ENCODE measurements around the gene EREG. TPM values are rescaled to one million over a fixed set of nuclear protein-coding genes. Genes with fewer than 3 reads are reported as not detected.

The EREG gene, protein sequence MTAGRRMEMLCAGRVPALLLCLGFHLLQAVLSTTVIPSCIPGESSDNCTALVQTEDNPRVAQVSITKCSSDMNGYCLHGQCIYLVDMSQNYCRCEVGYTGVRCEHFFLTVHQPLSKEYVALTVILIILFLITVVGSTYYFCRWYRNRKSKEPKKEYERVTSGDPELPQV
- 6.8 TPM for polyA plus RNA-seq
- long read RNA-seq, donor 1: 0 reads
- long read RNA-seq, donor 2, full-length matches to known transcripts: 1 of 1 reads
- long read RNA-seq, donor 2, partial matches to known transcripts: 0 of 1 reads
- long read RNA-seq, donor 2, other reads (novel, unspliced or antisense): 0 of 1 reads
- long read RNA-seq, donor 3, full-length matches to known transcripts: 2 of 2 reads
- long read RNA-seq, donor 3, partial matches to known transcripts: 0 of 2 reads
- long read RNA-seq, donor 3, other reads (novel, unspliced or antisense): 0 of 2 reads
- long read RNA-seq, donor 4: 0 reads
- long read RNA-seq, donor 5: 0 reads
- long read RNA-seq, donor 6, full-length matches to known transcripts: 1 of 1 reads
- long read RNA-seq, donor 6, partial matches to known transcripts: 0 of 1 reads
- long read RNA-seq, donor 6, other reads (novel, unspliced or antisense): 0 of 1 reads
- long read RNA-seq, donor 7: 0 reads
- long read RNA-seq, donor 8, partial matches to known transcripts: 0 of 1 reads
- long read RNA-seq, donor 8, other reads (novel, unspliced or antisense): 0 of 1 reads
- long read RNA-seq, donor 9, full-length matches to known transcripts: 1 of 1 reads
- long read RNA-seq, donor 9, partial matches to known transcripts: 0 of 1 reads
- long read RNA-seq, donor 9, other reads (novel, unspliced or antisense): 0 of 1 reads
- long read RNA-seq, donor 10, partial matches to known transcripts: 0 of 1 reads
- long read RNA-seq, donor 10, other reads (novel, unspliced or antisense): 0 of 1 reads
- long read RNA-seq, donor 11: 0 reads

DNA sequence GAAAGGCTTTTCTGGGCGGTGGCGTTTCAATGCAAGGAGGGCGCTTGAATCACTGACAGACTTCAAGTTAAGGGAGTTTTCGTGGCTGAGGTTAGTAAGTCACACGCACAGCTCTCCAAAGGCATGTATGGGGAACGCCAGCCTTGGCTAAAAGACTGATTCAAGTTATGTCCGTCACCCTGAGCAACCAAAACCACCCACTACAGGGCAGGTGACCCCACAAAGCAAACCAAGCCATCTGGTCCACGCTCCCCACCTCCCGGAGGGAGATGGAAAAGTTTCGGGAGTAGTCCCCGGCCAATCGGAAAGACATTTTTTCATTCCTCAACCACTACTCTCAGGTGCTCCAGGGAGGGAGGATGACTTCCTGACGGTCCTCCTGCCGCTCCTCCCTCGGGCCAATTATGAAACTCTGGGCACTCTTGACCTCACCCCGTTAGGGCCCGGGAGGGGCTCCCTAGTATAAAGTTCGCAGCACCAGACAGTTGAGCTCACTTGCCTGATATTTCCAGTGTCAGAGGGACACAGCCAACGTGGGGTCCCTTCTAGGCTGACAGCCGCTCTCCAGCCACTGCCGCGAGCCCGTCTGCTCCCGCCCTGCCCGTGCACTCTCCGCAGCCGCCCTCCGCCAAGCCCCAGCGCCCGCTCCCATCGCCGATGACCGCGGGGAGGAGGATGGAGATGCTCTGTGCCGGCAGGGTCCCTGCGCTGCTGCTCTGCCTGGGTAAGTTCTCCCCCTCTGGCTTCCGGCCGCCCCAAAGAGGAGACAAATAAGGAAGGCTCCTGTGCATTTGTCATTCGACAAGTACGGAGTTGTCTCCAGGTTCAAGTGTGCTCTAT is at the start of gene EREG:
Gene EREG, plus strand, starts transcription at position 494 of the 840 bp plus-strand sequence. Its CDS starts 164 bp downstream, at position 658.
- Histone ChIP-seq H3K36me3 (ENCODE audit: control insufficient read depth, insufficient read depth, low read length) (no peaks in the 10 kb centered on the region), H3K4me3 (ENCODE audit: low read length) (peak within 1 kb of the TSS; percentile 77), H3K27ac (ENCODE audit: low read length) (peak within 1 kb of the TSS; percentile 75), H3K27me3 (ENCODE audit: control insufficient read depth, insufficient read depth, low read length) (peaks cover 6% of the 10 kb centered on the region), H3K9me3 (ENCODE audit: control insufficient read depth, low read depth, low read length) (no peaks in the 10 kb centered on the region), H3K4me1 (ENCODE audit: control insufficient read depth, insufficient read depth, low read length) (peaks cover 5% of the 10 kb centered on the region)
- peak; percentile 82 to 91 for DNase-seq
- no CpG with 5 or more reads among the region's 40 CpGs for WGBS (ENCODE audit: insufficient coverage, low lambda C conversion rate)

DNA sequence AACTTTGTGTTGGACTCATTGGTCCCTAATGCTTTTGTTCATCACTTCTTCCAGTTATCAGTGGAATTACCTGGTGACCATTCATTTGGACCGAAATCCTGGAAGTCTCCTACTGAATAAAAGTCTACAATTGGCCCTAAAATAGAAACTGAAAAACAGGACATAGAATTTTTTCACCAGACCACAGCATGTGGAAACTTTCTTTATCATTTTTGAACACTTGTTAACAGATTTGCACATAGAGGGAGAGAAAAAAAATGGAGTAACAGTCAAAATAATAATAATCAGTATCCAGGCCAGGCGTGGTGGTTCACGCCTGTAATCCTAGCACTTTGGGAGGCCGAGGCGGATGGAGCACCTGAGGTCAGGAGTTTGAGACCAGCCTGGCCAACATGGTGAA is 49.6 kb upstream of the EREG start:
- DNase-seq: no peak
- no peak overlapping the region for H3K4me3 ChIP-seq (ENCODE audit: low read length)
- WGBS (ENCODE audit: insufficient coverage, low lambda C conversion rate): no CpG with 5 or more reads among the region's 5 CpGs

DNA sequence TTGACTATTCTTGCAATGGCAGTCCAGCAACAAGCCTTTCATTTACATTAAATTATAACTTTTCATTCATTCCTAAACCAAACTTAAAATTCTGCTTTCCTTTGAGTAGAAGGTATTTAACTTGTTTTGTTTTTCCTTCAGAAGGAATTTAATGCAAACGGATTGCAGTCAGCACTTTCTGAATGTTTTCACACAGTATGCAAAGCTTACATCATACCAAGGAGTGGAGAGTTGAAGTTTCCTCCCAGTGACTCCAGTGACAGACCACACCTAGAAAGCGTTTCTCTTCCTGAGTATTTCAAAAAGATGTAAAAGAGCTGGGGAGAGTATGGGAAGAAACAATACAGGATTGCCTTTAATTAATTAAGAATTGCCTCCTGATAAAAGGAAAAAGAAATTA is 48.5 kb upstream of the EREG start:
- DNase-seq: no peak
- 20% methylated on average over 1 of the region's 2 CpGs for WGBS (ENCODE audit: insufficient coverage, low lambda C conversion rate)

More for the DNA sequence above, 49.6 kb upstream of the EREG start:
- H3K4me1 ChIP-seq (ENCODE audit: control insufficient read depth, insufficient read depth, low read length): no peaks in the 10 kb centered on the region
- H3K9me3 ChIP-seq (ENCODE audit: control insufficient read depth, low read depth, low read length): no peaks in the 10 kb centered on the region
- H3K36me3 ChIP-seq (ENCODE audit: control insufficient read depth, insufficient read depth, low read length): no peaks in the 10 kb centered on the region
- no peaks in the 10 kb centered on the region for H3K27me3 ChIP-seq (ENCODE audit: control insufficient read depth, insufficient read depth, low read length)
- H3K27ac ChIP-seq (ENCODE audit: low read length): no peak overlapping the region

DNA sequence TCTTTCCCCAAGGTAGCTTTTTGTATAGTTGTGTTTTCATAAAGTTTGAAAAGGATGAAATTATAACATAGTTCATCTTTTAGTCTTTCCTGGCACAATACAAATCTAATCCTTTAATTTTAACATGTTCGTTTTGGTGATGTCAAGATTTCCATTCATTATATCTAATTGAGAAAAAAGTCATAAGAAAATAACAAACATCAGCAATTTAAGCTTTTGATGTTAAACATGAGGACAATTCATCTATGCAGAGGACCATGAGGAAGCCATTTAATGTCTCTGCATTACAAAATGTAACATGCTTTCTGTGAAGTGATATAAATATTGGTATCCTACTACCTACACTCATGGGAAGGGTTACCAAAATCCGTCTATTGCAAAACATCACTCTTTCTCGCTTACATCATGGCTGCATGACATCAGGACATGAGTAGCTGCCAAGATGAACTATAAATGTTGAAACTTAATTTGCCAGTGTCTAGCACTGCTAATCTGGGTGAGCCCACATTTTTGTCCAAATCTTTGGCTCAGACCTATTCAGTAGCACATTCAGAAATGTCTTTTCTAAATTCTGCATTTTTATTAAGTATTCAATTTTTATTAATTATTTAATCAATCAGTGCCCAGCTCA is 47.2 kb upstream of the EREG start:
- no peak overlapping the region for H3K27ac ChIP-seq (ENCODE audit: low read length)
- DNase-seq: no peak
- H3K36me3 ChIP-seq (ENCODE audit: control insufficient read depth, insufficient read depth, low read length): no peaks in the 10 kb centered on the region
- WGBS (ENCODE audit: insufficient coverage, low lambda C conversion rate): 65% methylated on average over 2 of the region's 3 CpGs
- H3K27me3 ChIP-seq (ENCODE audit: control insufficient read depth, insufficient read depth, low read length): no peaks in the 10 kb centered on the region
- H3K4me3 ChIP-seq (ENCODE audit: low read length): no peak overlapping the region
- H3K9me3 ChIP-seq (ENCODE audit: control insufficient read depth, low read depth, low read length): no peaks in the 10 kb centered on the region
- H3K4me1 ChIP-seq (ENCODE audit: control insufficient read depth, insufficient read depth, low read length): no peaks in the 10 kb centered on the region

More for the DNA sequence above, 48.5 kb upstream of the EREG start:
- Histone ChIP-seq H3K27ac (ENCODE audit: low read length) (no peak overlapping the region), H3K9me3 (ENCODE audit: control insufficient read depth, low read depth, low read length) (no peaks in the 10 kb centered on the region), H3K27me3 (ENCODE audit: control insufficient read depth, insufficient read depth, low read length) (no peaks in the 10 kb centered on the region), H3K36me3 (ENCODE audit: control insufficient read depth, insufficient read depth, low read length) (no peaks in the 10 kb centered on the region), H3K4me1 (ENCODE audit: control insufficient read depth, insufficient read depth, low read length) (no peaks in the 10 kb centered on the region), H3K4me3 (ENCODE audit: low read length) (no peak overlapping the region)

DNA sequence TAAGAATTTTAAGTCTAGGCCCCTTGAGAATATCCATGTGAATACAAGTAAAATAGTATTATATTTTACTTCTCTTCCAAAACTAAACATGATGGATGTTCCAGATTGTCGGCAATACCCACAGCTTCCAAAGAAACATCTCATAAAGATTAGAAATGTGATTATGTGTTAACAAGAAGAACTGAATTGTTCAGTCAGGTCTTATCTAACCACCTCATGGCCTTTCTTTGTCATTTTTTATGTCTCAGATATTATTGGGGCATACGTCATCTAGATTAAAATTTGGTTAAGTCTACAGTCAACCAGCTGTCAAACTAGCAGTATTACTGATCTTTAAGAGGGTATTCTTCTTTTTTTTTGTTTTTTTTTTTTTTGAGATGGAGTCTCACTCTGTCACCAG is 46.7 kb upstream of the EREG start:
- 80% methylated on average over 1 of the region's 2 CpGs for WGBS (ENCODE audit: insufficient coverage, low lambda C conversion rate)

DNA sequence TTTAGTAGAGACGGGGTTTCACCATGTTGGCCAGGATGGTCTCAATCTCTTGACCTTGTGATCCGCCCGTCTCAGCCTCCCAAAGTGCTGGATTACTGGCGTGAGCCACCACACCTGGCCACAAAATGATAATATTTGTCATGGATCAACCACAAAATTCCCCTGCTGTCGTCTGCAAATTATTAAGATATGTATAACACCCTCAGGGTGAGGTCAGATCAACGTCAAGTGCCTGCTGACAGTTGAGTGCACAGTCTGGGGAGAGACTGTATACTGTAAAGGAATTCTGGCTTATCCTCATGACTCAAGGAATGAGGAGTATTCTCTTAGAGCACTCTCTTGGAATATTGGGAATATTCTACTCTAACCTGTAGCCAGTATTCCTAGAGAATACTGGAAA is 45.5 kb upstream of the EREG start:
- Histone ChIP-seq H3K27me3 (ENCODE audit: control insufficient read depth, insufficient read depth, low read length) (no peaks in the 10 kb centered on the region), H3K9me3 (ENCODE audit: control insufficient read depth, low read depth, low read length) (no peaks in the 10 kb centered on the region), H3K4me1 (ENCODE audit: control insufficient read depth, insufficient read depth, low read length) (no peaks in the 10 kb centered on the region), H3K36me3 (ENCODE audit: control insufficient read depth, insufficient read depth, low read length) (no peaks in the 10 kb centered on the region), H3K4me3 (ENCODE audit: low read length) (no peak overlapping the region), H3K27ac (ENCODE audit: low read length) (no peak overlapping the region)
- no peak for DNase-seq
- no CpG with 5 or more reads among the region's 6 CpGs for WGBS (ENCODE audit: insufficient coverage, low lambda C conversion rate)

More for the DNA sequence above, 46.7 kb upstream of the EREG start:
- H3K4me1 ChIP-seq (ENCODE audit: control insufficient read depth, insufficient read depth, low read length): no peaks in the 10 kb centered on the region
- no peaks in the 10 kb centered on the region for H3K36me3 ChIP-seq (ENCODE audit: control insufficient read depth, insufficient read depth, low read length)
- no peaks in the 10 kb centered on the region for H3K9me3 ChIP-seq (ENCODE audit: control insufficient read depth, low read depth, low read length)
- no peaks in the 10 kb centered on the region for H3K27me3 ChIP-seq (ENCODE audit: control insufficient read depth, insufficient read depth, low read length)
- no peak overlapping the region for H3K4me3 ChIP-seq (ENCODE audit: low read length)
- no peak overlapping the region for H3K27ac ChIP-seq (ENCODE audit: low read length)
- DNase-seq: no peak

DNA sequence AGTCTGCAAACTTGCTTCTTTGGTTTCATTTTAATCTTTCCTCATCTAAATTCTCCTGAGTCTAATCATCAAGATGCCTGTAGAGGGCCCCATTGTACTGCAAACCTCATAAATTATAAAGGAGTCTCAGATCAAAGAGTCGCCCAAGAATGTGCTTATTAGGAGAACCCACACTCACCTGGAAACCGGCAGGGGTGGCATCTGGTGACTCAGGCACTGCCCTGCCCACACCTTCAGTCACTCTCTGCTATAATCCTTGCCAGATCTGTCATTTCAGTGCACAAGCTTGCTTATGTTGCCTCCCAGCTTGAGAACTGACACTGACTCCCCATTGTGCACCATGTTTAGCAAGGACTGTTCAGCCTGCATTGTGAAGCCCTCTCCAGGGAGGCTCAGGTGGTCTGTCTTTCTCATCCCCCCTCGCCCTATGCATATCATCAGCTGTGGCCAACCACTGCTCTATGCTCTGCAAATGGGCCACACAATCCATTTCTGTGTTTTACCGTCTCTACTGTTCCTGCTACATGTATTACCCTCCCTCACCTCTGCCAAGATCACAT is 44.3 kb upstream of the EREG start:
- Histone ChIP-seq H3K27ac (ENCODE audit: low read length) (no peak overlapping the region), H3K4me1 (ENCODE audit: control insufficient read depth, insufficient read depth, low read length) (no peaks in the 10 kb centered on the region), H3K36me3 (ENCODE audit: control insufficient read depth, insufficient read depth, low read length) (no peaks in the 10 kb centered on the region), H3K27me3 (ENCODE audit: control insufficient read depth, insufficient read depth, low read length) (no peaks in the 10 kb centered on the region), H3K9me3 (ENCODE audit: control insufficient read depth, low read depth, low read length) (no peaks in the 10 kb centered on the region), H3K4me3 (ENCODE audit: low read length) (no peak overlapping the region)
- peak; percentile 54 to 75 for DNase-seq
- 86% methylated on average over 1 of the region's 4 CpGs for WGBS (ENCODE audit: insufficient coverage, low lambda C conversion rate)

DNA sequence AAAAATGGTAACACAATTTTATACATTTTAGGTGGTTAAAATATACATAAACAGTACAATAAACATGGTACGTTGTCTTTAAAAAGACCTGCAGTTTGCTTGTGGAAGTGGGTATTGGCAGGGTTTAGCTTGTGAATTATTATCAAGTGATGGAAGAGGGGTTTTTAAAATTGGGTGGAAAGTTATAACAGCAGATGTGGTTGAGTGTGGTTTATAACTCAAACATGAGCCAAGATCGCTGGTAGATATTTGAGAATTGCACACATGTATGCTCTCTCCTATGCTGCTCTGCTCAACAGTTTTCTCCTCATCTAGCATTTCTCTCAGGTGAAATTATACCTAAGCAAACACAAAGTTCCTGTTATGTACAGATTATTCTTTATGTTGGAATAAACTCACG is 42.6 kb upstream of the EREG start:
- no peak for DNase-seq
- no peaks in the 10 kb centered on the region for H3K27me3 ChIP-seq (ENCODE audit: control insufficient read depth, insufficient read depth, low read length)
- H3K9me3 ChIP-seq (ENCODE audit: control insufficient read depth, low read depth, low read length): no peaks in the 10 kb centered on the region
- H3K4me1 ChIP-seq (ENCODE audit: control insufficient read depth, insufficient read depth, low read length): no peaks in the 10 kb centered on the region
- H3K36me3 ChIP-seq (ENCODE audit: control insufficient read depth, insufficient read depth, low read length): no peaks in the 10 kb centered on the region
- no peak overlapping the region for H3K27ac ChIP-seq (ENCODE audit: low read length)
- WGBS (ENCODE audit: insufficient coverage, low lambda C conversion rate): 86% methylated on average over 1 of the region's 3 CpGs
- no peak overlapping the region for H3K4me3 ChIP-seq (ENCODE audit: low read length)

DNA sequence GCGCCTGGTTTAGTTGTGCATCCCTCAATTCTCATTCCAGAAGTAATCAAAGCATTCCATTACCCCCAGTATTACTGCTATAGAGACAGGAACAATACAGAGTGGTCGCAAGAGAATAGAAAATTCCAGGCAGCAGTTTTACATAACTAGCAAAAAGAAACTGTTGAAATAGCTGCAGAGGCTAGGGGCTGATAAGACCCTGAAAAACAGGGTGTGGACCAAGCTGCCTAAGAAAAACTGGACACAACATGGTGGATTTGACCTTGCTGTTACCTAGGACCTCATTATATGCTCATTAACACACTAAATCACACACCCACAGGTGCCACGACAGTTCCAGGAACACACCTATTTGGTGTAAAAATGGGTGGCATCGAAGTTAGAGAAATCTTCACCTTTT is 41.3 kb upstream of the EREG start:
- no peaks in the 10 kb centered on the region for H3K36me3 ChIP-seq (ENCODE audit: control insufficient read depth, insufficient read depth, low read length)
- H3K4me3 ChIP-seq (ENCODE audit: low read length): no peak overlapping the region
- no peak overlapping the region for H3K27ac ChIP-seq (ENCODE audit: low read length)
- WGBS (ENCODE audit: insufficient coverage, low lambda C conversion rate): no CpG with 5 or more reads among the region's 4 CpGs
- H3K4me1 ChIP-seq (ENCODE audit: control insufficient read depth, insufficient read depth, low read length): no peaks in the 10 kb centered on the region
- H3K27me3 ChIP-seq (ENCODE audit: control insufficient read depth, insufficient read depth, low read length): no peaks in the 10 kb centered on the region
- no peaks in the 10 kb centered on the region for H3K9me3 ChIP-seq (ENCODE audit: control insufficient read depth, low read depth, low read length)
- no peak for DNase-seq

Measured in large intestine (tissue), 12 donors.